ENCODE measurements around the gene NECTIN2.
"Not testable (repeated sequence)": the region's sequence is repeated elsewhere in the genome, so short reads cannot be mapped to it uniquely, and the experiment has no call there.

Gene NECTIN2

DNA sequence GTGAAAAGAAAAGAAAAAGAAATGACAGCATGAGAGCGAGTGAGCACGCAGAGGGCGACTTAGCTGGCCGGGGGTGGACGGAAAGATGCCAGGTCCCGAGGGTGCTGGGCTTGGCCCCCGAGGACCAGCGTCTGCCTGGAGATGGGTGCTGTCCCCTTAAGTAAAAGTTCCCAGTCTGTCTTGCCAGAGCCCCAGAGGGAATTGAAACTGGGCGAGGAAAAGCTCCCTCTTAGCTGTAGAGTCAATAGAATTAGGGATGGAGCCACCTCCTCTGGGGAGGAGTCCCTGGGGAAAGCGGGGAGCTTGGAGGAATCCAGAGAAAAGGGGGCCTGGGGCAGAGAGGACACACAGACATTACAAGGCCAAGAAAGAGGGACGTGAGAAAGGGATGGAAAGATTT is 23.9 kb upstream of the NECTIN2 start:
- H3K27me3 ChIP-seq (ENCODE audit: insufficient read depth, low read length): no peaks in the 10 kb centered on the region

DNA sequence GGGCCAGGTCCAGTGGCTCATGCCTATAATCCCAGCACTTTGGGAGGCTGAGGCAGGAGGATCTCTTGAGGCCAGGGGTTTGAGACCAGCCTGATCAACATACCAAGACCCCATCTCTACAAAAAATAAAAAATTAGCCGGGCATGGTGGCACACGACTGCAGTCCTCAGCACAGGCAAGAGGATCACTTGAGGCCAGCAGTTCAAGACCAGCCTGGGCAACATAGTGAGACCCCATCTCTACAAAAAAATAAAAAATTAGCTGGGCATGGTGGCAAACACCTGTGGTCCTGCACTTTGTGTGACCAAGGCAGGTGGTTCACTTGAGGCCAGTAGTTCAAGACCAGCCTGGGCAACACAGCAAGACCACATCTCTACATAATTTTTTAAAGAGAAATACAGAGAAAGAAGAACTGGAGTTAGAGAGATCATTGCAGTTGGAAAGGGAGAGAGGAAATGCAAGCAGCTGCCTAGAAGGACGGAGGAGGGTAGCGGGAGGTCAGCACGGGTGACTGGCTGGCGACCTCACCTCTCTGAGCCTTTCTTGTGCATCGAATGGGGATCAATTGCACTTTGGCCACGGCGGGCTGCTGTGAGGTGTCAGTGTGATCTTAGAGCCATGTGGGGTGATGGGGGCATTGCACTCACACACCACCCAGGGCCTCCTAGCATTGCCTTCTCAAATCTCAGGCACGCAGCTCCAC is 23.3 kb upstream of the NECTIN2 start:
- H3K36me3 ChIP-seq (ENCODE audit: insufficient read depth, low read length): no peaks in the 10 kb centered on the region
- H3K4me1 ChIP-seq (ENCODE audit: insufficient read depth, low read length): peaks cover 6% of the 10 kb centered on the region
- no peak overlapping the region for H2AFZ ChIP-seq (ENCODE audit: low read depth, low read length)
- no peaks in the 10 kb centered on the region for H3K27me3 ChIP-seq (ENCODE audit: insufficient read depth, low read length)
- H3K9me3 ChIP-seq (ENCODE audit: low read length): no peaks in the 10 kb centered on the region
- H3K4me3 ChIP-seq (ENCODE audit: low read length): no peak overlapping the region

More for the DNA sequence above, 23.9 kb upstream of the NECTIN2 start:
- H3K4me1 ChIP-seq (ENCODE audit: insufficient read depth, low read length): peaks cover 6% of the 10 kb centered on the region
- H3K36me3 ChIP-seq (ENCODE audit: insufficient read depth, low read length): no peaks in the 10 kb centered on the region
- H2AFZ ChIP-seq (ENCODE audit: low read depth, low read length): no peak overlapping the region
- H3K4me3 ChIP-seq (ENCODE audit: low read length): no peak overlapping the region
- no peaks in the 10 kb centered on the region for H3K9me3 ChIP-seq (ENCODE audit: low read length)

DNA sequence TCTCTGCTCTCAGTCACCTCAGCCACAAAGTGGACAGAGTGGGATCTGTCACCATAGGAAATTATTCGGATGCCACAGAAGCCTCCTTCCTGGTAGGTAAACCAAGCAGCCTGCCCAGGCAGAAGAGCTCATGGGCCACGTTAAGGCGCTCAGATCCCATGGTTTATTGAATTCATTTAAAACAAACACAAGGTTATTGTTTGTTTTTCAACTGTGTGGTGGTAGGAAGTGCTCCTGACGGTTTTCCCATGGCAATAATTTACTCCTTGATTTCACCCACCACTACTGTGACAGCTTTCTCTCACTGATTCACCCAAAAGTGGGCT is 22.8 kb upstream of the NECTIN2 start:
- Histone ChIP-seq H3K4me3 (ENCODE audit: low read length) (no peak overlapping the region), H2AFZ (ENCODE audit: low read depth, low read length) (no peak overlapping the region), H3K36me3 (ENCODE audit: insufficient read depth, low read length) (no peaks in the 10 kb centered on the region), H3K9me3 (ENCODE audit: low read length) (no peaks in the 10 kb centered on the region), H3K27me3 (ENCODE audit: insufficient read depth, low read length) (no peaks in the 10 kb centered on the region), H3K4me1 (ENCODE audit: insufficient read depth, low read length) (peaks cover 6% of the 10 kb centered on the region)

DNA sequence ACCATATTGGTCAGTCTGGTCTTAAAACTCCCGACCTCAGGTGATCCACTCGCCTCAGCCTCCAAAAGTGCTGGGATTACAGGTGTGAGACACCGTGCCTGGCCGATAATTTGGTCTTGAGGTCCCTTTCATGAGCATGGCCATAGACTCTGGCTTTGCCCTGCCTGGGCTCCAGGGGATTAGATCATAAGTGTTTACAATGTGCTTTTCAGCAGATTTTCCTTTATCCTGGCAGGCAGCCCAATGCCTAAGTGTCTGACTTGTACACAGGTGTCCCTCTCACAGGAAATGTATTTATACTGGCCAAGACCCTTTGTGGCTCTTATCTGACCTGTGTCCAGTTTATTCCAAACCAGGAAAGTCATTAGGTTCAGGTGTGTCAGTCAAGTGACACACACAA is 21.3 kb upstream of the NECTIN2 start:
- Histone ChIP-seq H3K4me3 (ENCODE audit: low read length) (no peak overlapping the region), H3K4me1 (ENCODE audit: insufficient read depth, low read length) (peaks cover 6% of the 10 kb centered on the region), H3K9me3 (ENCODE audit: low read length) (no peaks in the 10 kb centered on the region), H3K36me3 (ENCODE audit: insufficient read depth, low read length) (no peaks in the 10 kb centered on the region), H3K27me3 (ENCODE audit: insufficient read depth, low read length) (no peaks in the 10 kb centered on the region), H2AFZ (ENCODE audit: low read depth, low read length) (no peak overlapping the region)

DNA sequence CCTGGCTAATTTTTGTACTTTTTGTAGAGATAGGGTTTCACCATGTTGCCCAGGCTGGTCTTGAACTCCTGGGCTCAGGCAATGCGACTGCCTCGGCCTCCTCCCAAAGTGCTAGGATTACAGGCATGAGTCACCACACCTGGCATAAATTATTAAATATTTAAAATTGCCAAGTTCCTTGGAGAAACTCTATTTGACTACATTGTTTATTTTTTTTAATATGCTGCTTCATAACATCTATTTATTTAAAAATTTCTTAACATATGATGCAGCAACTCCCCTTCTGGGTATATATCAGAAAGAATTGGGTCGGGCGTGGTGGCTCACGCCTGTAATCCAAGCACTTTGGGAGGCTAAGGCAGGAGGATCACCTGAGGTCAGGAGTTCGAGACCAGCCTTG is 13.2 kb upstream of the NECTIN2 start:
- H3K36me3 ChIP-seq (ENCODE audit: insufficient read depth, low read length); H3K9me3 ChIP-seq (ENCODE audit: low read length); H3K4me3 ChIP-seq (ENCODE audit: low read length); H3K4me1 ChIP-seq (ENCODE audit: insufficient read depth, low read length); H3K27me3 ChIP-seq (ENCODE audit: insufficient read depth, low read length); H2AFZ ChIP-seq (ENCODE audit: low read depth, low read length): not testable (repeated sequence)

DNA sequence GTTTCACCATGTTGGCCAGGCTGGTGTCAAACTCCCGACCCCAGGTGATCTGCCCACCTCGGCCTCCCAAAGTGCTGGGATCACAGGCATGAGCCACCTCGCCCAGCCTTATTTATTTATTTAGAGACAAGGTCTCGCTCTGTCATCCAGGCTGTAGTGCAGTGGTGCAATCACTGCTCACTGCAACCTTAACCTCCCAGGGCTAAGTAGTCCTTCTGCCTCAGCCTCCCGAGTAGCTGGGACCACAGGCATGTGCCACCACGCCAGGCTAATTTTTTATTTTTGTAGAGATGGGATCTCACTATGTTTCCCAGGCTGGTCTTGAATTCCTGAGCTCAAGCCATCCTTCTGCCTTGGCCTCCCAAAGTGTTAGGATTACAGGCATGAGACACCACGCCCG is 11.7 kb upstream of the NECTIN2 start:
- H3K36me3 ChIP-seq (ENCODE audit: insufficient read depth, low read length); H3K9me3 ChIP-seq (ENCODE audit: low read length); H3K27me3 ChIP-seq (ENCODE audit: insufficient read depth, low read length); H2AFZ ChIP-seq (ENCODE audit: low read depth, low read length); H3K4me3 ChIP-seq (ENCODE audit: low read length); H3K4me1 ChIP-seq (ENCODE audit: insufficient read depth, low read length): not testable (repeated sequence)

DNA sequence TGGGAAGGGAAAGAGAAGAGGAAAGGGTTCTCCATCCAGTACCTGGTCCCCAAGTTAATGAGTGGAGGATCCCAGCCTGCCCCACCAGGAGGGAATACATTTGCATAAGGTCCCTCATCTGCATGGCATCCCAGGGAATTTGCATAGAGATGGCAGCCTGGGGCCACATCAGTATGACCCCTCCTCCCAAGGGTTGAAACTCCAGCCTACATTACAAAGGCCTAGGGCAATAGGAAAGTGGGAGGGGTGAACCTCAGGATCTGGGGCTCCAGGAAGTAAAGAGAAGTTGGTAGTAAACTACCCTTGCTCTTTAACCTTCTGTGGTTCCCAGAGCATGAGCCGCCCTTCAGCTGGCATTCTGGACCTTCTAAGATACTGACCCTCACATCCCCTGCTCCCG is 6.8 kb upstream of the NECTIN2 start:
- Histone ChIP-seq H3K4me1 (ENCODE audit: insufficient read depth, low read length) (no peaks in the 10 kb centered on the region), H3K27me3 (ENCODE audit: insufficient read depth, low read length) (no peaks in the 10 kb centered on the region), H2AFZ (ENCODE audit: low read depth, low read length) (no peak overlapping the region), H3K9me3 (ENCODE audit: low read length) (no peaks in the 10 kb centered on the region), H3K4me3 (ENCODE audit: low read length) (no peak overlapping the region), H3K36me3 (ENCODE audit: insufficient read depth, low read length) (no peaks in the 10 kb centered on the region)

DNA sequence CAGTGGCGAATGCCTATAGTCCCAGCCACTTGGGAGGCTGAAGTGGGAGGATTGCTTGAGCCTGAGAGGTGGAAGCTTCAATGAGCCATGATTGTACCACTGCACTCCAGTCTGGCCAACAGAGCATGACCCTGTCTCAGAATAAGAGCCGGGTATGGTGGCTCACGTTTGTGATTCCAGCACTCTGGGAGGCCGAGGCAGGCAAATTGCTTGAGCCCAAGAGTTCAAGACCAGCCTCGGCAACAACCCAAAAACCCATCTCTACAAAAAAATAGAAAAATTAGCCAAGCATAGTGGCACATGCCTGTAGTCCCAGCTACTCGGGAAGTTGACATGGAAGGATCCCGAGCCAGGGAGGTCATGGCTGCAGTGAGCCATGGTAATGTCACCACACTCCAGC is 5.3 kb upstream of the NECTIN2 start:
- no peak overlapping the region for H3K4me3 ChIP-seq (ENCODE audit: low read length)
- no peaks in the 10 kb centered on the region for H3K36me3 ChIP-seq (ENCODE audit: insufficient read depth, low read length)
- no peaks in the 10 kb centered on the region for H3K9me3 ChIP-seq (ENCODE audit: low read length)
- no peaks in the 10 kb centered on the region for H3K27me3 ChIP-seq (ENCODE audit: insufficient read depth, low read length)
- no peak overlapping the region for H2AFZ ChIP-seq (ENCODE audit: low read depth, low read length)
- H3K4me1 ChIP-seq (ENCODE audit: insufficient read depth, low read length): peaks cover 7% of the 10 kb centered on the region

DNA sequence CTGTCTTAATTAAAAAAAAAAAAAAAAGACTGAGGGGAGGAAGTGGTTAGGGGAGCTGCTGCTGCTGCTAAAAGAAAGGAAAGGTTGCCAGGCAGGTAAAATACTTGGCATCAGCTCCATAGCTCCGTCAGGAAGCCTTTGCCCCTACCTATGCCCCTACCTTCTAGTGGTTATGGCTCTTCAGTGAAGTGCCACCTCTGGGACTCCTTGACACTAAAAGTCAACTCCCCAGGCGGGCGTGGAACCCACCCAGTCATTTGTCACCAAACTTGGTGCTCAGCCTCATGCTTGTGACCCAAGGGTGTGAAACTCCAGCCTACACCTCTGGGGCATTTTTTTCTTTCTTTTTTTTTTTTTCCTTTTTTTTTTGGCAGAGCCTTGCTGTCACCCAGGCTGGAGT is 4.9 kb upstream of the NECTIN2 start:
- H3K4me3 ChIP-seq (ENCODE audit: low read length): no peak overlapping the region
- H3K27me3 ChIP-seq (ENCODE audit: insufficient read depth, low read length): no peaks in the 10 kb centered on the region
- no peaks in the 10 kb centered on the region for H3K36me3 ChIP-seq (ENCODE audit: insufficient read depth, low read length)
- no peaks in the 10 kb centered on the region for H3K9me3 ChIP-seq (ENCODE audit: low read length)
- peaks cover 7% of the 10 kb centered on the region for H3K4me1 ChIP-seq (ENCODE audit: insufficient read depth, low read length)
- H2AFZ ChIP-seq (ENCODE audit: low read depth, low read length): no peak overlapping the region

DNA sequence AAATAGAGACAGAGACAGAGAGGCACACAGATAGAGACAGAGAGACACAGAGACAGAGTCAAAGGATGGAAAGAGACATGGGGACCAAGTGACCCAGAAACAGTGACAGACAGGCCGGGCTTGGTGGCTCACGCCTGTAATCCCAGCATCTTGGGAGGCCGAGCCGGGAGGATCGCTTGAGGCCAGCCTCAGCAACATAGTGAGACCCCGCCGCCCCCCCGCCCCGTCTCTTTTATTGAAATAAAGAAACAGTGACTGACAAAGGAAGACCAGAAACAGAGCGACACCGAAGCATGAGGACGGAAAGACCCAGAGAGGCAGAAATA is 848 bp upstream of the NECTIN2 start:
- Histone ChIP-seq H3K9me3 (ENCODE audit: low read length) (no peaks in the 10 kb centered on the region), H3K27me3 (ENCODE audit: insufficient read depth, low read length) (no peaks in the 10 kb centered on the region), H3K4me1 (ENCODE audit: insufficient read depth, low read length) (peaks cover 28% of the 10 kb centered on the region), H3K4me3 (ENCODE audit: low read length) (peak overlapping the region; percentile 60), H2AFZ (ENCODE audit: low read depth, low read length) (peak overlapping the region; percentile 21), H3K36me3 (ENCODE audit: insufficient read depth, low read length) (no peaks in the 10 kb centered on the region)

DNA sequence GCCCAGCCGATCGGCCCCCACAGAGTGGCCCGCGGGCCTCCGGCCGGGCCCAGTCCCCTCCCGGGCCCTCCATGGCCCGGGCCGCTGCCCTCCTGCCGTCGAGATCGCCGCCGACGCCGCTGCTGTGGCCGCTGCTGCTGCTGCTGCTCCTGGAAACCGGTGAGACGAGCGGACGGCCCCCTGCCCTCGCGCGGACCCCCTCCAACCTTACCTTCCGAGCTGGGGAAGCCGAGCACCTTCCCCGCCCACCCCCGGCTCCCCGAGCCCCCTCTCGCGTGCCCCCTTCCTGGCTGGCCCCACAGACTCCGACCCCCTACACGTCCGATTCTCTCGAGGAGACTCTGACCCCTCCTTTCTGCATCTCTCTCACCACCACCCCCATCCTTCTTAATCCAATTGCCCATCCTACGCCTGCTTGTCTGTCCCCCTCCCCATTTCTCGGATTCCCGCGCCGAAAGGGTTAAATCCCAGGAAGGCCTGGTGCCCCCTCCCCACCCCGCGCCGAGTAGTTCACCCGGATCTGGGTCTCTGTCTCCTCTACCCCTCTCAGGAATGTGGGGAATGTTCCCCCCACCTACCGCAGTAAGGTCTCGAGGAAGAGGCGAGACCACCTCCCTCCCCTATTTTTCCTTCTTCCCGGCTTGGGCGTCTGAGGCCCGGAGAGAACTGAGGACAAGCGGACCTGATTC is 502 bp downstream of the NECTIN2 start:
- H3K4me3 ChIP-seq (ENCODE audit: low read length): peak overlapping the region; percentile 81
- peaks cover 5% of the 10 kb centered on the region for H3K36me3 ChIP-seq (ENCODE audit: insufficient read depth, low read length)
- H3K27me3 ChIP-seq (ENCODE audit: insufficient read depth, low read length): no peaks in the 10 kb centered on the region
- peaks cover 28% of the 10 kb centered on the region for H3K4me1 ChIP-seq (ENCODE audit: insufficient read depth, low read length)
- peak overlapping the region; percentile 5 for H2AFZ ChIP-seq (ENCODE audit: low read depth, low read length)
- no peaks in the 10 kb centered on the region for H3K9me3 ChIP-seq (ENCODE audit: low read length)

DNA sequence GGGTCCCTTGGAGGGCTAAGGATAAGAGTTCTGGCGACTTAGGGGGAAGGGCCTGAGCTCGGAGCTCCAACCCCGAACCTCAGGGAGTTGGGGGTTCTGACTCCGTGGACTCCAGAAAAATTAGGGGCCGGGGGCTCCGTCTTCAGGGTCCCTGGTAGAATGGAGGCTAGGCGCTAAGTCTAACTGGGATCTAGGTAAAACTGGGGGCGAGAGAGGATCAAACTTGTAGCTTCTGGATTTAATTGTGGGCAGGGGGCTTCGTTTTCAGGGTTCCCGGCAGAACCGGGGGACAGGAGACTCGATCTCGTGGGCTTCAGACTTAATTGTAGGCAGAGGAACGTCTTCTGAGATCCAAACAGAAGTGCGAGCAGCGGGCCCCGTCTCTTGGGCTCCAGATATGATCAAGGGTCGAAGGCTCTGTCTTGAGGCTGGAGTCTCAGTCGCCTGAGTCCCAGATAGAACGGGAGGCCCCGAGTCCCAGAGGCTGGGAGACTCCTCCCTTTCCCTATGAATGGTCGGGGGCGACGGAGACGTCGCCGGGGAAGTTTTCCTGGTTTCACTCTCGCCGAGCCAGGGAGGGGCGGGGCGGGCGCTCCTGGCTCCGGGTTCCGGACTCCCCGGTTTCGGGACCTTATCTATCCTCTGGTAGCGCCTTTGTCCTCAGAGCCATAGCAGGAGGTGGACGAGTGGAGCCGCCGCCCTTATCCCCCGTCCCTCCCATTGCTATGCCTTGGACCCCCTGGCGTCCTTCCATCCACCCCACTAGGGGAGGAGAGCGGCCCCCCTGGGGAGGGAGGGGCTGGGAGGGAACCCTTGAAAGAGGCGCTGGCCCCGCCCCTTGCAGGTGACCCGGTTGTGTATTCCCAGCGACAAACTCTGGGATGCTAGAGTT is 1.3 kb downstream of the NECTIN2 start:
- peak overlapping the region; percentile 5 for H2AFZ ChIP-seq (ENCODE audit: low read depth, low read length)
- peak overlapping the region; percentile 81 for H3K4me3 ChIP-seq (ENCODE audit: low read length)
- H3K27me3 ChIP-seq (ENCODE audit: insufficient read depth, low read length): no peaks in the 10 kb centered on the region
- peaks cover 7% of the 10 kb centered on the region for H3K36me3 ChIP-seq (ENCODE audit: insufficient read depth, low read length)
- H3K9me3 ChIP-seq (ENCODE audit: low read length): no peaks in the 10 kb centered on the region
- H3K4me1 ChIP-seq (ENCODE audit: insufficient read depth, low read length): peaks cover 28% of the 10 kb centered on the region

DNA sequence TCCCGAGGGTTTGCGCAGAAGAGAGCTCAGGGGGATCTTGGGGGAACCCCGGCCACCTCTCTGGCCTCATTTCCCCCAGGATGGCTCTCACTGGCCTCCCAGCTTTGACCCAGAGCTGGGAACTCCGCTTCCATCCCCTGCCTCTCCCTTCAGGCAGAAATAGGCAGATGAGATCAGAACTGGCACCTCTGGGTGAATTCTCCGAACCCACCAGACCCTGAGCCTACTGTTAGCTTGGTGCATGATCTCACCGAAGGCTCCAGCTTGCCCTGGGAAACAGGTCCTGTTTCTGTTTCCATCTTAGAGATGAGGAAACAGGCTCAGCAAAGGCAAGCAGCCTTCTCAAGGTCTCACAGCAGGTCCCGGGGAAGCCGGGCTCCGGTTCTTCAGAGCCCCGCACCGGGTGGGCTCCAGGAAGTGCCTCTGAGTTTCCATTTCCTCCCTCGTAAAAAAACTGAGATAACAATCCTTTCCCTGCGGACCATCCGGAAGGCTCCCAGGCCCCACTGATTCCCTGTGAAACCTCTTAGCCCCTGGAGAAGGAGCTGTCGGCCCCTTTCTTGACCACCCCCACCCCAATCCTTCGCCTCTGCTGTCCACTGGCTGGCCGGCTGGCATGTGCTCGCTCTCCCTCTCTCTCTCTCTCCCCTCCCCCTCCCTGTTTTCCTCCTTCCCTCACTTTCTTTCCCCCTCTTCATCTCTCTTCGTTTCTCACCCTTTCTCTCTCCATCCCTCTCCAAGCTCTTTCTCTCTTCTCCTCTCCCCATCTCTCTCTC is 2.1 kb downstream of the NECTIN2 start:
- peaks cover 7% of the 10 kb centered on the region for H3K36me3 ChIP-seq (ENCODE audit: insufficient read depth, low read length)
- H3K4me3 ChIP-seq (ENCODE audit: low read length): peak overlapping the region; percentile 81
- no peaks in the 10 kb centered on the region for H3K27me3 ChIP-seq (ENCODE audit: insufficient read depth, low read length)
- no peaks in the 10 kb centered on the region for H3K9me3 ChIP-seq (ENCODE audit: low read length)
- H3K4me1 ChIP-seq (ENCODE audit: insufficient read depth, low read length): peaks cover 28% of the 10 kb centered on the region
- H2AFZ ChIP-seq (ENCODE audit: low read depth, low read length): no peak overlapping the region
